Immature natural killer cell (primary cell): ENCODE results near the gene GRAMD1B. TPM values are rescaled to one million over a fixed set of nuclear protein-coding genes. Genes with fewer than 3 reads are reported as not detected.
A peak's percentile ranks its signal among the peaks of the same experiment; 100 is the strongest.

Experiments used
- DNase-seq, 3 donors: peaks; one replicate each; pipeline ENCODE4 v3.0.0; 2022; ENCODE audit warnings: mixed read lengths in 1 of 3
- H3K27ac Mint-ChIP-seq, 6 donors: one replicate each; pipeline ENCODE4 v1.8.0; 2020; ENCODE audit warnings: mixed read lengths in 6 of 6, mild to moderate bottlenecking in 5 of 6, inconsistent platforms in 4 of 6, moderate library complexity in 3 of 6
- H3K27me3 Mint-ChIP-seq, 3 donors: one replicate each; pipeline ENCODE4 v1.8.0; 2020 to 2021; ENCODE audit warnings: low read depth in 3 of 3, mild to moderate bottlenecking in 3 of 3, mixed read lengths in 3 of 3, moderate library complexity in 3 of 3, inconsistent platforms in 1 of 3
- H3K36me3 Mint-ChIP-seq, 3 donors: one replicate each; pipeline ENCODE4 v1.8.0; 2020; ENCODE audit warnings: mixed read lengths in 3 of 3, inconsistent platforms in 2 of 3, mild to moderate bottlenecking in 2 of 3
- H3K4me1 Mint-ChIP-seq, 2 donors: one replicate each; pipeline ENCODE4 v1.8.0; 2020; ENCODE audit warnings: inconsistent platforms in 2 of 2, mild to moderate bottlenecking in 2 of 2, mixed read lengths in 2 of 2, moderate library complexity in 1 of 2
- H3K4me3 Mint-ChIP-seq, 5 donors: one replicate each; pipeline ENCODE4 v1.8.0; 2020; ENCODE audit warnings: mild to moderate bottlenecking in 5 of 5, mixed read lengths in 5 of 5, inconsistent platforms in 3 of 5, moderate library complexity in 3 of 5
- H3K9me3 Mint-ChIP-seq, 6 donors: one replicate each; pipeline ENCODE4 v1.8.0; 2020; ENCODE audit warnings: mild to moderate bottlenecking in 6 of 6, mixed read lengths in 6 of 6, inconsistent platforms in 4 of 6, moderate library complexity in 3 of 6
- polyA plus RNA-seq, 3 donors: library from polyadenylated mRNA; unstranded; fragments of 300-500 nt; fragmentation: Illumina TruSeq; gene quantifications; one replicate each; pipeline ENCODE4 v1.2.3, GENCODE V29; 2021

GRAMD1B gene
- polyA plus RNA-seq, 3 donors from 2014 or later, result 0.78 to 3.4 (median 1.5) TPM

- no peak for DNase-seq
- Mint-ChIP-seq H3K4me1 (no peaks in the 10 kb centered on the region), H3K36me3 (no peaks in the 10 kb centered on the region), H3K4me3 (no peak overlapping the region), H3K27ac (no peak overlapping the region), H3K9me3 (no peaks in the 10 kb centered on the region), H3K27me3 (peaks cover 0 to 3% (median 0%) of the 10 kb centered on the region in 3 donors)
Observed at GRCh38 chr11:123536690-123537437, 106.8 kb downstream of the GRAMD1B start.

GRCh38 chr11:123537726-123538125, 107.7 kb downstream of the GRAMD1B start:
- H3K27ac Mint-ChIP-seq, result no peak overlapping the region
- no peak overlapping the region for H3K4me3 Mint-ChIP-seq
- DNase-seq, result no peak
- peaks cover 0 to 3% (median 2%) of the 10 kb centered on the region in 3 donors for H3K27me3 Mint-ChIP-seq
- no peaks in the 10 kb centered on the region for H3K9me3 Mint-ChIP-seq
- no peaks in the 10 kb centered on the region for H3K4me1 Mint-ChIP-seq
- H3K36me3 Mint-ChIP-seq, result no peaks in the 10 kb centered on the region

GRCh38 chr11:123543797-123544196, 113.7 kb downstream of the GRAMD1B start:
- H3K27me3 Mint-ChIP-seq, result peaks cover 0 to 4% (median 2%) of the 10 kb centered on the region in 3 donors
- no peaks in the 10 kb centered on the region for H3K4me1 Mint-ChIP-seq
- no peak overlapping the region for H3K27ac Mint-ChIP-seq

GRCh38 chr11:123544631-123545375, 114.7 kb downstream of the GRAMD1B start:
- H3K9me3 Mint-ChIP-seq, result no peaks in the 10 kb centered on the region
- no peaks in the 10 kb centered on the region for H3K36me3 Mint-ChIP-seq
- DNase-seq, result no peak
- peaks cover 0 to 4% (median 2%) of the 10 kb centered on the region in 3 donors for H3K27me3 Mint-ChIP-seq
- no peaks in the 10 kb centered on the region for H3K4me1 Mint-ChIP-seq
- no peak overlapping the region for H3K4me3 Mint-ChIP-seq
- no peak overlapping the region for H3K27ac Mint-ChIP-seq

More at GRCh38 chr11:123543797-123544196, 113.7 kb downstream of the GRAMD1B start:
- H3K9me3 Mint-ChIP-seq, result no peaks in the 10 kb centered on the region
- no peak for DNase-seq
- H3K36me3 Mint-ChIP-seq, result no peaks in the 10 kb centered on the region
- no peak overlapping the region for H3K4me3 Mint-ChIP-seq

- Mint-ChIP-seq H3K9me3 (no peaks in the 10 kb centered on the region), H3K27me3 (peaks cover 0 to 4% (median 2%) of the 10 kb centered on the region in 3 donors), H3K36me3 (no peaks in the 10 kb centered on the region), H3K27ac (no peak overlapping the region), H3K4me1 (no peaks in the 10 kb centered on the region), H3K4me3 (no peak overlapping the region)
- DNase-seq, result no peak
Observed at GRCh38 chr11:123545726-123546270, 115.7 kb downstream of the GRAMD1B start.

GRCh38 chr11:123546515-123546914, 116.4 kb downstream of the GRAMD1B start:
- H3K4me3 Mint-ChIP-seq, result no peak overlapping the region
- H3K27ac Mint-ChIP-seq, result no peak overlapping the region
- H3K4me1 Mint-ChIP-seq, result no peaks in the 10 kb centered on the region
- H3K36me3 Mint-ChIP-seq, result no peaks in the 10 kb centered on the region
- peaks cover 0 to 4% (median 2%) of the 10 kb centered on the region in 3 donors for H3K27me3 Mint-ChIP-seq
- DNase-seq, result no peak
- no peaks in the 10 kb centered on the region for H3K9me3 Mint-ChIP-seq

- no peak for DNase-seq
- Mint-ChIP-seq H3K4me3 (no peak overlapping the region), H3K36me3 (no peaks in the 10 kb centered on the region), H3K4me1 (no peaks in the 10 kb centered on the region), H3K9me3 (no peaks in the 10 kb centered on the region), H3K27ac (peak overlapping the region in 1 of 6 donors; percentile 18), H3K27me3 (peaks cover 0 to 3% (median 2%) of the 10 kb centered on the region in 3 donors)
Observed at GRCh38 chr11:123547180-123547579, 117.1 kb downstream of the GRAMD1B start.

- no peak overlapping the region for H3K27ac Mint-ChIP-seq
- DNase-seq, result no peak
- H3K4me3 Mint-ChIP-seq, result no peak overlapping the region
- no peaks in the 10 kb centered on the region for H3K36me3 Mint-ChIP-seq
- no peaks in the 10 kb centered on the region for H3K9me3 Mint-ChIP-seq
- H3K4me1 Mint-ChIP-seq, result no peaks in the 10 kb centered on the region
- peaks cover 0 to 2% (median 2%) of the 10 kb centered on the region in 3 donors for H3K27me3 Mint-ChIP-seq
Observed at GRCh38 chr11:123548774-123549173, 118.7 kb downstream of the GRAMD1B start.

GRCh38 chr11:123549926-123550917, 120.2 kb downstream of the GRAMD1B start:
- peaks cover 2% of the 10 kb centered on the region in 3 donors for H3K27me3 Mint-ChIP-seq
- no peak for DNase-seq
- no peak overlapping the region for H3K27ac Mint-ChIP-seq
- no peaks in the 10 kb centered on the region for H3K9me3 Mint-ChIP-seq
- H3K4me3 Mint-ChIP-seq, result no peak overlapping the region
- H3K36me3 Mint-ChIP-seq, result no peaks in the 10 kb centered on the region
- H3K4me1 Mint-ChIP-seq, result no peaks in the 10 kb centered on the region

- no peaks in the 10 kb centered on the region for H3K4me1 Mint-ChIP-seq
- no peak for DNase-seq
- no peaks in the 10 kb centered on the region for H3K9me3 Mint-ChIP-seq
- no peak overlapping the region for H3K27ac Mint-ChIP-seq
- H3K36me3 Mint-ChIP-seq, result no peaks in the 10 kb centered on the region
- no peak overlapping the region for H3K4me3 Mint-ChIP-seq
- H3K27me3 Mint-ChIP-seq, result peaks cover 2% of the 10 kb centered on the region in 3 donors
Observed at GRCh38 chr11:123551079-123551478, 121.0 kb downstream of the GRAMD1B start.

GRCh38 chr11:123556633-123557032, 126.6 kb downstream of the GRAMD1B start:
- H3K9me3 Mint-ChIP-seq, result no peaks in the 10 kb centered on the region
- peaks cover 0 to 13% (median 0%) of the 10 kb centered on the region in 3 donors for H3K27me3 Mint-ChIP-seq
- H3K27ac Mint-ChIP-seq, result no peak overlapping the region
- H3K36me3 Mint-ChIP-seq, result no peaks in the 10 kb centered on the region
- peaks cover 13 to 21% of the 10 kb centered on the region in 2 donors for H3K4me1 Mint-ChIP-seq
- H3K4me3 Mint-ChIP-seq, result no peak overlapping the region
- no peak for DNase-seq

- no peak overlapping the region for H3K27ac Mint-ChIP-seq
- DNase-seq, result no peak
- peak overlapping the region in 1 of 5 donors; percentile 14 for H3K4me3 Mint-ChIP-seq
- no peaks in the 10 kb centered on the region for H3K9me3 Mint-ChIP-seq
- peaks cover 13 to 21% of the 10 kb centered on the region in 2 donors for H3K4me1 Mint-ChIP-seq
- peaks cover 0 to 13% (median 0%) of the 10 kb centered on the region in 3 donors for H3K27me3 Mint-ChIP-seq
- no peaks in the 10 kb centered on the region for H3K36me3 Mint-ChIP-seq
Observed at GRCh38 chr11:123558536-123559315, 128.7 kb downstream of the GRAMD1B start.
